ENCODE measurements around the gene C20orf144.
A peak's percentile ranks its signal among the peaks of the same experiment; 100 is the strongest.

C20orf144 gene

DNA sequence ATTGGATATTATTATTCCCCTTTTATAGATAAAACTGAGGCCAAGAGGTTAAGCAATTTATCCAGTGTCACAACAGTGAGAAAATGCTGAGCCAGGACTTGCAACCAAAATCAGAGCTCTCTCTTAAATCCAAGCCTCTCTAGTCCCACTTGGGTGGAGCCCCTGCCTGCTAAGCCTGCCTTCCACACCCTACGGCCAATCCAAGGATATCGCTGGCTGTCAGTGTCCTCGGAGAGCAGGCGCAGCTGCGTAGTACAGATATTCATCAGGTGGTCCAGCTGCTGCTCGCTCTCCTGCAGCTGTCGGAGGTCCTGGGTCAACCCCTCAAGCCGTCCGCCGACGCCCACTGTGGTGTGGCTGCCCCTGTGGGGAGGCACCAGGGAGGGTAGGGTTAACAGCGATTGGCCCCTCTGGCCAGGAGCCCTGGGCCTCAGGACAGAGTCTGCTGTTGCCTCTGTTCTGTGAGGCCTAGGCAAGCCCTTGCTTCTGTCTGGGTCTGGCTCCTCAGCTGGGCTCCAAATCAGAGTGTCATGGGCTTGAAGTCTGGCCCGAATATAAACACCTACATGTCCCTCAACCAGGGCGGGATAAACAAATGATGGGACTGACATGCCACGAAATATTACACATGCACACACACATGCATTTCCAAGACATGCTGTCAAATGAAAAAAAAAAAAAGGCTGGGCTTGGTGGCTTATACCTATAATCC is 16.0 kb downstream of the C20orf144 start:
- DNase-seq (ENCODE audit: low read depth), result no peak

DNA sequence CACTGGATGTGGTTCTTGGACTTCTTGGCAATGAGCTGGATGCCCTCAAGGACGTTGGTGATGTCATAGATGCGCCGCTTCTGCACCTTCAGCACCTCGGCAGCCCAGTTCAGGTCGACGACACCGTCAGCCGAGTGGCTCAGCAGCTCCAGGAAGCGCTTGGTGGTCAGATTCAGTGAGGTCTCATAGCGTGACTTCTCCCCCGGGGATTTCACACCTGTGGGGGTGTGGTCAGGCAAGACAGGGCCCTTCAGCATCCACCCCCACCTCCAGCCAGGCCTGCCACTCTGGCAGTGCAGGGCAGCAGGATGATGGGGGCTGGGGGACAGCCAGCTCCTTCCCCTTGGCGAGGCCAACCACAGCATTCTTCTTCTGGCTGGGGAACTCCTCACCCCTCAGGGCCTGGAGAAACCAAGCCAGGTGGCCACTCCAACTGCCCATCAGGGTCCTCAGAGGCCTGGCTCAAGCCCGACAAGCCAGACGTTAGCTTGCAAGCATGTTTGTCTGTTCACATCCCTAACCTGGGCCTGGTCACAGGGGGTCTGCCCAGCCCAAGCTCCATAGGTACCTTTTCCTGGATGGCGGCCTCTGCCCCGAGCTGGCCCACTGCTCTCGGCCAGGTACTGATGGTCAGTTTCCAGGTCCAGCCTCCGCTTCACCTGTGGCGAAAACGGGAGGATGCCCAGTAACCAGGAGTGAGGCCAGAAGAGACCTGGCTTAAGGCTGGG is 17.8 kb downstream of the C20orf144 start:
- no peak for DNase-seq (ENCODE audit: low read depth)

DNA sequence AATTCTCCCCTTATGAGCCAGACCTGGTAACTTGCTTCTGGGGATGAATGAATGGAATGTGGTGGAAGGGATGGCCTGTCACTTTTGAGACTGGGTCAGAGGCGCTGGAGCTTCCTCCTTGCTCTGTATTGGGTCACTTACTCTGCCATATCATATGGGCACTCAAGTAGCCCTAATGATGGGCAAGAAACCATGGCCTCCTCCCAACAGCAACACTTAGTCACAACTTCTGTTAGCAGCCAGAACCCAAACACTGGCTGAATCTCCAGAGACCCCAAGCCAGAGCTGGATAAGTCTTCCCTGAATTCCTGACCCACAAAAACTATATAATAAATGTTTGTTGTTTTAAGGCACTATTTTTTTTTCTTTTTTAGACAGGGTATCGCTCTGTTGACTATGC is 18.6 kb downstream of the C20orf144 start:
- no peak for DNase-seq (ENCODE audit: low read depth)

DNA sequence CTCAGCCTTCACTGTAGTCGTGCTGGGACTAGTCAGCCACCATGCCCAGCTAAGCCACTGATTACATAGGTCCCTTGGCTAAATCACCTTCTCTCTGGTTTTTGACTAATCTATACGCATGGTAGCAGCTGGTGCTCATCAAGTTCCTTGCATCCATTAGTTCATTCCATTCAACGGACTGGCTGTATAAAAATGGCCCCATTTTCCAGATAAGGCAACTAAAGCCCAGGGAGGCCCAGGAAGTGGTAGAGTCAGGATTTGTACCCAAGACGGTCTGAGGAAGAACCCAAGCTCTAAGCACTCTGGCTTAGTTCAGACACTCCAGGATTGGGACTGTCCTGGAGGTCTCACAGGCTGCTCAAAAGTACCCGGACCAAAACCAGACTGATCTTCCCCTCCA is 19.2 kb downstream of the C20orf144 start:
- no peak for DNase-seq (ENCODE audit: low read depth)

DNA sequence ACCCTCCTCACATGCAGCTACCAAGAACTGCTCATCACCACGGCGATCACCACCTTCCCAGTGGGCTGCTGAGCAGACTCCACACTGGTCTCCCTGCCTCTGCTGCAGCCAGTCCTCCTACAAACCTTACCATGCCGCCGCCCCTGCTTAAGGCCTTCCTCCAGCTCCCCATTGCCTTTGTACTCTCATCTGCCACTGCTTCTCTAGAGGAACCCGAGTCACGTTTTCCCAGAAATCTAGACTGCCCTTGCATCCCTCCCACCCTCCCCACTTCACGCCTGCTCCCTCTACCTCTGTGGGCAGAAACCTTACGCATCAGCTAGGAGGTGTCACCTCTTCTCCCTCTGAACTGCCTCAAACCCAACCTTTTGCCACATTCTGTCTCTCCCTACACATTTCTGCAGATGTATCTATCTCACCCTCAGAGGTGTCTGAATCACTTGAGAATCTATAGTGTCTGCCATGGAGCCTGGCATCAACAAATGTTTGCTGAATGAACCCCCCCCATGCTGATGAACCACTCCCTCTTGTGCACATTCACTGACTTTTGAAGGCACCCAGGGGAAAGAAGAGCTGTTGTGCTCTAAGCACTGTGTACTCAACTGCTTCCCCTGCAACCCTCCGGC is 19.7 kb downstream of the C20orf144 start:
- no peak for DNase-seq (ENCODE audit: low read depth)

DNA sequence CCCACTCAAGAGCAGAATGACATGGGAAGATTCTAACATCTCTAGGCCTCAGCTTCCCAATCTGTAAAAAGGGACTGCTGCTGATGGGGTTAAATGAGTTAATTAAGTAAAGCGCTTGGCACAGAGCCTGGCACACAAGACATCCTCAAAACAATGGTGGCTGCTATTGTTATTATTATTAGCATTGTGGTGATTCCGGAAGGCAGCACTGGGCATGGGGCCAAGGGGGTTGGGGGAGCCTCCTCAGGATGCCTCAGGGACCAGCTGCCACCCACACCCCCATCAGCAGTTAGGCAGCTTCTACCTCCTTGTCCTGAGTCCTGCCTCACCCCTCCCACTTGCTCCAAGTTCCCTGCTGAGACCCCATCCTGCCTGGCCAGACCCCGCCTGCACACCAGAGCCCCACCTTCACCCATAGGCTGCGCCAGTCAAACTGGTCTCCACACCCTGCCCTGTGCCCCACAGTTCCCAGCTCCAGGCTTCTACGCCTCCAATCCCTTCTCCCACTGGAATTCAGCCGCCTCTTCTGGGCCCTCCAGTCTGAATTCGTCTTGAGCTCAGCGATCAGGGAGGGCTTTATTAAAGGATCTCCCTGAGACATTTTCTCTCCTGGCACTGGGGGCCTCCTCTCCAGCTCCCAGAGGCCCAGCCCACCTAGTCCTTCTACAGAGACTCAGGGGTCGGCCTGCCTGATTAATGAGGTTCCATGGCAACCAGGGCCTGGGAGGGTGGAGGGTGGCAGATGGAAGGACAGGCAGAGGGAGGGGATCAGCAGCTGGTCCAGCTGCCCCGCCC is 22.6 kb downstream of the C20orf144 start:
- no peak for DNase-seq (ENCODE audit: low read depth)

DNA sequence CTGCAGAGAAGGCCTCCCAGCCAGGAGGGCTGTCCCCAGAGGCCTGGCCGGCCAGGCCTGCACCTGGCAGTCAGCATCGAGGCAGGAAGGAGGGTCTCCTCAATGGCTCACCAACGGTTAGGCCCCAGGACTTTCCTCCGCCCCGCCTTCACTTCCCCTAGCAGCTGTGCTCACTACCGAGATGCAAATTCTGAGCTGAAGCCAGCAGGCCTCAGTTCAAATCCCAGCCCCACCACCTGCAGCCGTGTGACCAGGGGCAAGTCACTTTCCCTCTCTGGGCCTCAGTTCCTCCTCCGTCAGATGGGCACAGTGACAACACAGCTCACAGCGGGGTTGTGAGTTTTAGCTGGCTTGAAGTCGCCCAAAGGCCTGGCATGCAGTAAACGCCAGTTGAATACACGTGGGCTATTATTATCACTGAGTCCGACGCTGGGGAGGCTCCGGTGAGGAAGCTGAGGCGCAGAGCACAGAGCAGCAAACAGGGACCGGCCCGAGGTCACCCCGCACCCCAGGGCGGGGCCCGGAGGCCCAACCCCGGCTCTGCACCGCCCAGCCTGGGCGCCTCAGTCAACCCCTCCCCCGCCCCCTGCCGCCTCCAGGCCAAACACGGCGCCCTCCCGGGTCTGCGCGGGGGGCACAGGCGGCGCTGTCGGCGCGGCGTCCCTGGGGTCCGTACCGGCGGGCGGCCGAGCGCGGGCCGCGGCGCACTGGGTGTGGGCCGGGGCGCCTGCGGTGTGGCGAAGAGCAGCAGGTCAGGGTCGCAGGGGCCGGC is 23.4 kb downstream of the C20orf144 start:
- DNase-seq (ENCODE audit: low read depth), result no peak

DNA sequence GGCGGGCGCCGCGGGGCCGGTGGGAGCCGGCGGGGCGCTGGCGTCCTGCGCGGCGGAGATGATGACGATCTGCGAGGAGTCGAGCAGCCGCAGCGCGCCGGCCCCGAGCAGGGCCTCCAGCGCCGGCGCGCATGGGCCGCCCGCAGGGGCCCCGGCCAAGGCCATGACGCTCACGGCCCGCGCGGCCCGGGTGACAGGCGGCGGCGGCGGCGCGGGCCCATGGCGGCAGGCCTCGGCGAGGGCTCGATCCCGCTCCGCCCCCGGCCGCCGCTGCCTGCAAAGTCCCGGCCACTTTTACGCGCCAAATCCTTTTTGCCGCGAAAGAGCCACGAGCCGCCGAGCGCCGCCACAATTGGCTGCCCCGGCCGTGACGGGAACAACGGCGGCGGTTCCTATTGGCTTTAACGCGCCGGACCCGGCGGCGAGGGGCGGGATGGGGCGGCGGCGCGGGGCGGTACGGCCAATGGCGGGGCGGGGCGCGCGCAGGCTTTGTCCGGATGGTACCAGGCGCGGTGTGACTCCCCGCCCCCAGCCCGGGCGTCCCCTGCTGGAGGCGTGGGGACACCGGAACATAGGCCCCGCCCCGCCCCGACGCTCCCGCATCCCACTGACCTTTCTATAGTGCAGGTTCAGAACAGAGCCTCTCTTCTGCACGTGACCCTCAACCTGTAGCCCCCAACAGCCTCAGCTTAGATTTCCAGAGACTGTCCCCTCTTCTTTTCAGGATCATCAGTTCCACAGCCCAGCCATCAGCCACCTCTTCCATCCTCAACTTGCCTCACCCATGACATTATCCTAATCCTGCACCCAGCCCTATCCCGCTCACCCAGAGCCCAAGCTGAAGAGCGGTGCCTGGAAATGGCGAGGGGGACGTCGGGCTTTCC is 24.2 kb downstream of the C20orf144 start, which contains the start of gene E2F1:
TSS of gene E2F1 (minus strand) at position 286 of the 884 bp plus-strand sequence. CDS start at position 165, 121 bp downstream.
- no peak for DNase-seq (ENCODE audit: low read depth)

DNA sequence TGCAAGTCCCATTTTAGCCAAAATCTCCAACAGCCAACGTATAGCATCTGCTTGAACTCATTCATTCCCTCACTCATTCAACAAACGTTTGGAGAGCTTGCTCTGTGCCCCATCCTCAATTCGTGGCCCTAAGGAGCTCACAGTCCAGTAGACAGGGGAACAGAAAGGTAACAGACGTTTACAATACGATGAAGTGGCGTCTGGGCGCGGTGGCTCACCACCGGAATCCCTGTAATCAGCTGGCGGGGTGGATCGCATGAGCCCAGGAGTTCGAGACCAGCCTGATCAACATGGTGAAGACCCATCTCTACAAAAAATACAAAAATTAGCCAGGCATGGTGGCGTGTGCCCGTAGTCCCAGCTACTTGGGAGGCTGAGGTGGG is 24.8 kb downstream of the C20orf144 start:
- no peak for DNase-seq (ENCODE audit: low read depth)

DNA sequence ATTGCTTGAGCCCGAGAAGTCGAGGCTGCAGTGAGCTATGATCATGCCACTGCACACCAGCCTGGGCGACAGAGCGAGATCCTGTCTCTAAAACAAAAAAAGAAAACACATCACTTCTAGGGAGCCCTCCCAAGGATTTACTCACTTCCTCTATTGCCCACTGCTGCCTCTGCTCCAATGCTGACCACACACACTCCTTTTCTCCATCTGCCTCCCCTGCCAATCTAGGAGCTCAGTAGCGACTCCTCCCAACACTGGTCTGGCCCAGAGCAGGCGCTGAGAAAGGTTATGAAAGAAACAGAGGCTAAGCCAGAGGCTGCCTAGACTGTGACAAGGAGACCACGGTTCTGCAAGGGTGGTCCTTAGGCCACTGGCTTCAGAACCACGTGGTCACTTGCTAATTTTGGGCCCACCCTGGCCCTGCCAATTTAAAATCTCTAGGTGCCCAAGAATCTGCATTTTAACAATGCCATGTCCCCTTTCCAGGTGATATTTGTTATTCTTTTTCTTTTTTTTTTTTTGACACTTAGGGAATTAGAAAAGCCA is 25.3 kb downstream of the C20orf144 start:
- no peak for DNase-seq (ENCODE audit: low read depth)

DNA sequence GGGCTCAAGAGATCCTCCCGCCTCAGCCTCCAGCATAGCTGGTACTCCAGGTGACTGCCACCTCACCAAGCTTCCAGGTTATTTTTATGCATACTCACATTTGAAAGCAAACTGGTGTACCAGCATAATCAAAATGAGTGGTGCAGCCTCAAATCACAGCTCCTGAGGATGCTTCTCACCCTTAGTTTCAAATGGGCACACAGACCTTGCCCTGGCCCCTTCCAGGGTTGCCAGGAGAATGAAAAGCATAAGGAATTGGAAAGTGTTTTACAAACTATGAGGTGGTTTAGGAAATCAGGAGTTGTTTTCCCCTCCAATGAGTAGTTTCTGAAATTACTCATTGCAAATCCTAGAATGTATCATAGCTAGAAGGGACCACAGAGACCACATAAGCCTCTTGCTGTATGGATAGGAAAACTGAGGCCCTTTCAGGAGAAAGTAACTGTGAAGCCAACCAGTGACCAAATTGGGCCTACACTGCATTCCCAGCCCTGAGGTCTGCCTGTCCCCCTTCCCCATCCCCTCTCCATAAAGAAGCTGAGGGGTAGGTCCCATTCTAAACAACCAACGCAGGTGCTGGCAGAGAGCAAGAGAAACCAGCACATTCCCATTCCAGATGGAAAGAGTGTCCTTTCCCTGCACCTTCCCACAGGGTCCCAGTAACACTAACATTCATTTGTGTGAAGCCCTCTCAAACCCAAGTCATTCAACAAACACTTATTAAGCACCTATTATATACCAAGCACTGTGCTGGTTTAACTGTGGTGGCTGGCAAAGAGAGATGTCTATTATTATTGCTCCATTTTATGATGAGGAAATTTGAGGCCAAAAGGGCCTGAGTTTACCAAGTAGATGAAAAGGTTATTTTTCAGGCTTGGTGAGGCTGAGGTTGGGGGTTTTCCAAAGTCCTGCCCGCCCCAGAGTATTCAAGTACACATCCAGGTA is 26.1 kb downstream of the C20orf144 start:
- no peak for DNase-seq (ENCODE audit: low read depth)

DNA sequence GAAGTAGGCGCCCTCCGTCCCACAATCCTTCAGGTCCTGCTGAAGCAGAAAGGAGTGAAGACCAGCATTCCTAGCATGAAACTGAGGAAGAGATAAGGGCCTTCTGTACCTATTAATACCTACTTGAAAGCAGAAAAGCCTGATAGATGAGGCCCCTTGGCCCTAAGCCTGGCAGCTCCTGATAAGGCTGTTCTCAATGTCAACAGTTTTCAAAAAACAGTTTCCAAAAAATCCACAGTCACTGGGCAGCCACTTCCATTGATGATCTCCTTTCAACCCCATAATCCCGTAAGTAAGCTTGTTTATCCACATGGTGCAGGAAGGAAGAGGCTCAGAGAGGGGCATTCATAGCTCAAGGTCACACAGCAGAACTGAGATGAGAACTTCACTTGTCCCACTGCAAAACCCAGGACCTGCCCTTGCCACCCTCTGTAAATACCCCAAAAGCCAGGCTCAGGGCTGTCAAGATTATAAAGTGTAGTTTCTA is 26.9 kb downstream of the C20orf144 start:
- no peak for DNase-seq (ENCODE audit: low read depth)

DNA sequence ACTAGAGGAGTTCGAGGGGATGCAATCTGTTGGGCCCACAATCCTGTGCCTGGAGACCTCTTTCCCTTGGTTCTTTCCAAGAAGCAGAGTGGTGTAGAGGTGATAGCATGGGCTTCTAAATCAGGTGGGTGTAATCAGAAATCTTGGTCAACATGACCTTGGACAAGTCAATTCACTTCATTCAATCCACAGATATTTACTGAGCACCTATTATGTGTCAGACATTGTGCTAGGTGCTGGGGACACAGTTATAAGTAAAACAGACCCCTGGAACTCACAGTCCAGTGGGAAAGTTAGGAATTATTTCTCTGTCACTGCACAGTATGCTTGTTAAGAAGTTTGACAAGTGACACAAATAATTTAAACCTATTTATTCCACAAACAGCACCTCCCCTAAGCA is 27.4 kb downstream of the C20orf144 start:
- no peak for DNase-seq (ENCODE audit: low read depth)

DNA sequence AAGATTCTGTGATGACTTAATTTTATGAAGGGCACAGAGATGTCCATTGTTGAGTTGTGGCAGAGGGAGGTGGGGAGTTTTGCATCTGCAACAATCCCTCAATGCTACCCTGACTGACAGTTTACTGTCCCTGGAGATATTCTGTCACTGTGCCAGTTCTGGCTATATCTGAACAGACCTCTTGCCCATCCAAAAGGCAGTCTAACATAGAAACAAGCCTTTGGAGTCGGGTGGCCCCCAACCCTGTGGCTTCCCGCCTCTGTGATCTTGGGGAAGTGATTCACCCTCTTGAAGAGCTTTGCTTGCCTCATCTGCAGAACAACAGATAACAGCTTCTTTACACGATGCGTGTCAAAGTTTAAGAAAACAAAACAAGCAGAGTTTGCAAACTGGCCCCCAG is 27.8 kb downstream of the C20orf144 start:
- DNase-seq (ENCODE audit: low read depth), result peak; percentile 31

DNA sequence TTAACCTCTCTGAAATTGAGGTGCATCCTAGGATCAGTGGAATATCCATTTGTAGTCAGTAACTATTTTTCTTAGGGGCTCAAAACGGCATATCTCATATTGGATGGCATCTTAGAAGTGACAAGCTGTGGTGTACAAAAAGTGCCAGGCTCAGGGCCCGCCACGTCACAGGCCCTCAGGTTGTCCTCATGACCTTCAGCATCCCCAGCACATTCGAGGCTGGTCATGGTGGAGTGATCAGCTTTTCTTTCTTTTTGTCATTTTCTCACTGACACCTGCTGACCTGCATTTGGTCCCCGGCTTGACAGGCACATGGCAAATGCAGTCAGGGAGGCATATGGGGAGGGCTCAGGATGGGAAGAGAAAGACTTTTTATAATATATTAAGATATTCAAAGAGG is 31.2 kb downstream of the C20orf144 start:
- no peak for DNase-seq (ENCODE audit: low read depth)

DNA sequence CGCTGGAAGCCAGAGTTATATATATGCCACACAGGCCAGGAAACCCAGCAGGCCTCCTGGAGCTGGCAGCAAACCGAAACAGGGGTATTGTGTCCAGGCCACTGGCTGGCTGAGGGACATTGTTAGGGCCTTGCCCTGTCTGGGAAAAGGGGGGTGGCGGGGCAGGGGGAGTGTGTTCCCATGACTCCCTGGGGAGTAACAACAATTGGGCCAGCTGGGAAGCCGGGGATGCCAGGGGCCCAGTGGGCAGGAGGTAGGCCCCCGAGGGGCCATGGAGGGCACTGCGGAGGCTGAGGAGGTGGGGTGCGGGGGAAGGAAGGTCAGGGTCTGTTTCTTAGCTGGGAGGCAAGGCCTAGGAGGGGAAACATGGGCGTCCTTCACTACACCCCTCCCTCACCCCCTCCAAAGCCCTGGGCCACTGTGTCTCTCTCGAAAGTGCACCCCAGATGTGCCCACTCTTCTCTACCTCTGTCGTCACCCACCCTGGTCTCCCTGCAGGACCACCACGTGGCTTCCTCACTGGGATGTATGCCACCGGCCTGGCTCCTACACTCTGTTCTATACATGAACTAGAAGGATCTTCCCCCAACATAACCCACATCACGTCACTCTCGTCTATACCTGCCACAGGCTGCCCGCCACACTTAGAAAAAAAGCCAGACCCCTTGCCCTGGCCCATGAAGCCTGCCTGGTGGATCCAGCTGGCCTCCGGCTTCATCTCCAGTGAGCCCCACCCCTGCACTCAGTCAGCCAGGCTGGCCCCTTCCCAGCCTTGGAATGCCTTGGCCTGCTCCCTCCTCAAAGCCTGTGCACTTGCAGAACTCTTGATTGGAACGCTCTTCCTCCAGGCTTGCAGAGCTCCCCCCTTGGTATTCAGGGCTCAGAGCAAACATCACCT is 31.9 kb downstream of the C20orf144 start:
- DNase-seq (ENCODE audit: low read depth), result no peak

DNA sequence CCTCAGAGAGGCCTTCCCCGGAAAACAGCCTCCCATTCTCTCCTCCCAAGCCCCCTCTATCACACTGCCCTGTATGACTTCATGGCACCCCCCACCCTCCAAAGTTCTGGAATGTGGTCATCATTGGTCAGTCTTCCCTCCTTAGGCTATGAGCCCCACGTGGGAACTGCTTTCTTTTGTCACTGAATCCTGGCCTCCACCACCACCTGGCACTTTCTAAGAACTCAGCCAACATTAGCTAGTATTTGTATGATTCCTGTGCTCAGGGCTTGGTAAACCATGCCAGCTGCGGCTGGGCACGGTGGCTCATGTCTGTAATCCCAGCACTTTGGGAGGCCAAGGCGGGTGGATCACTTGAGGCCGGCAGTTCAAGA is 32.5 kb downstream of the C20orf144 start:
- no peak for DNase-seq (ENCODE audit: low read depth)

DNA sequence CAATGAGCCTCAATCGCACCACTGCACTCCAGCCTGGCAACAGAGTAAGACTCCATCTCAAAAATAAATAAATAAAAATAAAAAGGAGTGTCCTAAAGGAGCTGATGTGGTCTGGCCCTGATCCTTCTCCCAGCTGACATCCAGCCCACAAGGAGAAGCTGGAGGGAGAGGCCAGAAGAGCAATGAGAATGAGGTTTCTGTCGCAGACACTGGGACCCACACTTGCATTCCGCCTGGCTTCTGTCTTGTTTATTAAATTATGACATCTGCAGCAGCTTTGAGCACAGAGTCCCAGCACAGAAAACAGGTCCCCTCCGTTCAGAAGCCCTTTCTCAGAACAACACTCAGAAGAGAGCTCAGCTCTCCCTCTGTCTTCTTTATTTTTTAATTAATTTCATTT is 34.3 kb downstream of the C20orf144 start:
- no peak for DNase-seq (ENCODE audit: low read depth)
